GM18861 (cell line): Measurements from ENCODE around the gene RAB40C.

Source experiments
- ATAC-seq: cut with Tn5 transposase; IDR thresholded peaks from one replicate; pipeline ENCODE4 v1.9.1; 2021; ENCODE audit not compliant: unreplicated experiment

RAB40C gene

DNA sequence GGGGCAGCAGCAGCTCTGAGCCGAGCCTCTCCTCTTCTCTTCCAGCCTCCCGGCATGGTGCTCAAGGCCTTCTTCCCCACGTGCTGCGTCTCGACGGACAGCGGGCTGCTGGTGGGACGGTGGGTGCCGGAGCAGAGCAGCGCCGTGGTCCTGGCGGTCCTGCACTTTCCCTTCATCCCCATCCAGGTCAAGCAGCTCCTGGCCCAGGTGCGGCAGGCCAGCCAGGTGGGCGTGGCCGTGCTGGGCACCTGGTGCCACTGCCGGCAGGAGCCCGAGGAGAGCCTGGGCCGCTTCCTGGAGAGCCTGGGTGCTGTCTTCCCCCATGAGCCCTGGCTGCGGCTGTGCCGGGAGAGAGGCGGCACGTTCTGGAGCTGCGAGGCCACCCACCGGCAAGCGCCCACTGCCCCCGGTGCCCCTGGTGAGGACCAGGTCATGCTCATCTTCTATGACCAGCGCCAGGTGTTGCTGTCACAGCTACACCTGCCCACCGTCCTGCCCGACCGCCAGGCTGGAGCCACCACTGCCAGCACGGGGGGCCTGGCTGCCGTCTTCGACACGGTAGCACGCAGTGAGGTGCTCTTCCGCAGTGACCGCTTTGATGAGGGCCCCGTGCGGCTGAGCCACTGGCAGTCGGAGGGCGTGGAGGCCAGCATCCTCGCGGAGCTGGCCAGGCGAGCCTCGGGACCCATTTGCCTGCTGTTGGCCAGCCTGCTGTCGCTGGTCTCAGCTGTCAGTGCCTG lies 15.7 kb upstream of the RAB40C start:
- no peak for ATAC-seq

DNA sequence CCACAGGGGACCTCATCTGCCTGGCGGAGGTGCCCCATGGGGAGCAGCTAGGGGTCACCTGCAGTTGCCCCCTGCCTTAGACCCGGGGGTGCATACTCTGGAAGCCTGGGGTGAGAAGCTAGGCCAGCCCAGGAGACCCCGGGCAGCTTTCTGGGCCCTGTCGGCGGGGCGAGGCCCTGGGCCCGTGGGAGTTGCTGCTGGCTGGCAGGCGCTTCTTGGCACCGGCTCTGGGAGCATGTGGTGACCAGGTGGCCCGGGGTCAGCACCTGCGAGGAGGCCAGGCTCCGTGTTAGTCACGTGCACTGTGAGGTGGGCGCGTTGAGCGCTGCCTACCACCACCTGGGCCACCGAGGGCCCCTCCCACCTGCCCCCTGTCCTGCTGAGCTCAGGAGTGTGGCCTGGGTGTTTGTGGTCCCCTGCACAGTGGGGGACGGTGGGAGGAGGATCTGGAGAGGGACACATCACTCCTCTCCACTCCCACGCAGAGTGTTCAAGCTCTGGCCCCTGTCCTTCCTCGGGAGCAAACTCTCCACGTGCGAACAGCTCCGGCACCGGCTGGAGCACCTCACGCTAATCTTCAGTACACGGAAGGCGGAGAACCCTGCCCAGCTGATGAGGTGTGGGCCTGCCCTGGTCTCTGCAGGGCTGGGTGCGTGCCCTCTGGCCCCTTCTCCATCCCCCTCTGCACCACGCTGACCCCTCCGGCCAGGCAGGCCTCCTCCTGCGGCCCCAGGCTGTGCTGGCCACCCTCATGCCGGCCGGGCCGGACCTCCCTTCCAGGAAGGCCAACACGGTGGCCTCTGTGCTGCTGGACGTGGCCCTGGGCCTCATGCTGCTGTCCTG lies 14.3 kb upstream of the RAB40C start:
- no peak for ATAC-seq

DNA sequence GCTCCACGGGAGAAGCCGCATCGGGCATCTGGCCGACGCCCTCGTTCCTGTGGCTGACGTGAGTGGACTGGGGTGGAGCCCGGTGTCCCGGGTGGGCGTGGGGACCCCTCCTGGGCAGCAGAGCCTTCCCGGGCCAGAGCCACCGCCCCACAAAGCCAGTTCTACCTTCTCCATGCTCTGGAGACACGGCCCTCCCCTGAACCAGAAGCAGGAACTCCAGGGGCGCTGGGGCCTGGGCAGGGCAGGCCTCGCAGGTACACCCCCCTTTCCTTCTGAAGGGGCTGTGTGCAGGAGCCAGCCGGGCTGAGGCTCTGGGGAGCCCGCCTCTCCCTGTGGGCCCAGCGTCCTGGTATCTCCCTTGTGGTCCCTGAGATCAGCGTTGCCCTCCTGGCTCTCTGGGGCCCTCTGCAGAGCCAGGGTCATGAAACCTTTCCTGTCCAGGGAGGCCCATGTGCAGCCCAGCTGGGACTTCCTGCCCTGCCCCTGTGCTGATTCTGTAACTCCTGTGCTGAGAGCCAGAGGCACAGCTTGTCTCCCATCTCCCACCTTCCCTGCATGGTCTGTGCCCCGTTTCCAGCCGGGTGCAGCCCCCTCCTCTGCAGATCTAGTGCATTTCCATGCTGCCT lies 13.6 kb upstream of the RAB40C start:
- no peak for ATAC-seq

DNA sequence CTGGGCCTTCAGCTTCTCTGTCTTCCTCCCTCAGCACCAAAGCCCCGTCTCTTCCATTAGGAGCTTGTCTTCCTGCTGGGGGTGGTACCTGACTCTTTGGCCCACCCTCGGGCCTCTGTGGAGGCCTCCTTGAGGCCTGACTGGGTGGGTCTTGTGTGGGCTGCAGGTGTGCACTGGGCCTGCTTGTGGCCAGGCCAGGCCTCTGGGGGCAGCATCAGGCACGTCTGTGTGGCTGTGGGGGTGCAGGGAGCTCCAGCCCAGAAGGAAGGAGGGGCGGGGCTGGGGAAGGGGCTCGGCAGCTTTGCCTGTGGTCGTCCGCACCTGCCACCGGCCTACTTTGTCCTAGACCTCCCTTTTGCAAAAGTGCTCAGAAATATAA lies 13.1 kb upstream of the RAB40C start:
- ATAC-seq = no peak

DNA sequence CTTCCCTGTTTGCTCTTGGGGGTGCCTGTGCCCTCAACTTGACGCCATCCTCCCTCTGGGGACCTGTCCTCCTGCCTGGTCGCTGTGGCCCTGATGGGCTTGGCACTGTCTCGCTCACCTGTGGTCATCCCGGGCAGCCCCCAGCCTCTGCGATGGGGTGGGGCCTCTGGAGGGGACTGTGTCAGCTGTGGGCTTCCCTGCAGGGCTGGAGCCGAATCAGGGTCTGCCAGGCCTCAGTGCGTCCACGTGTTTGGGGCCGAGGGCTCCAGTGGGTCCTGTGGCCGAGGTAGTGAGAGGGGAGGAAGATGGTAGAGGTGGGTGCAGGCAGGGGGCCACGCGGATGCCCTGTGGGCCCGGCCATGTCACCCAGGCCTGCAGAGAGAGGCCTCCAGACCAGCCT lies 12.1 kb upstream of the RAB40C start:
- no peak for ATAC-seq

DNA sequence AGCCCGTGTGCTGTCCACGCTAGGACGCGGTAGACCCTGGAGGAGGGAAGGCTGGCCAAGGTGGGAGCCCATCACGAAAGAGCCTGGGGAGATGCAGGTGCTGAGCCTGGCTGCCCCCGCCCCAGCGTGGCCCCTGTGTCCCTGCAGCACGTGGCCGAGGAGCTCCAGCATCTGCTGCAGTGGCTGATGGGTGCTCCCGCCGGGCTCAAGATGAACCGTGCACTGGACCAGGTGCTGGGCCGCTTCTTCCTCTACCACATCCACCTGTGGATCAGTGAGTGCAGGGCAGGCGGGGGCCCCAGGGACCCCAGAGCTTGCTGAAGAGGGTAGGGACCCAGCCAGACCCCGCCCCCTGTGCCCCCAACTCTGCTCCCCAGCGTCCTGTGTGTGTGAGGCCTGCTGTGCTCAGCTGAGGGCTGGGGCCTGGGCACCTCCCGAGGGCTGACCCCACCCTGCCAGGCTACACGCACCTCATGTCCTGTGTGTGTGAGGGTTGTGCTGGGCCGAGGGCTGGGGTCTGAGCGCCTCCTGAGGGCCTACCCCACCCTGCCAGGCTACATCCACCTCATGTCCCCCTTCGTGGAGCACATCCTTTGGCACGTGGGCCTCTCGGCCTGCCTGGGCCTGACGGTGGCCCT lies 11.5 kb upstream of the RAB40C start:
- no peak for ATAC-seq

DNA sequence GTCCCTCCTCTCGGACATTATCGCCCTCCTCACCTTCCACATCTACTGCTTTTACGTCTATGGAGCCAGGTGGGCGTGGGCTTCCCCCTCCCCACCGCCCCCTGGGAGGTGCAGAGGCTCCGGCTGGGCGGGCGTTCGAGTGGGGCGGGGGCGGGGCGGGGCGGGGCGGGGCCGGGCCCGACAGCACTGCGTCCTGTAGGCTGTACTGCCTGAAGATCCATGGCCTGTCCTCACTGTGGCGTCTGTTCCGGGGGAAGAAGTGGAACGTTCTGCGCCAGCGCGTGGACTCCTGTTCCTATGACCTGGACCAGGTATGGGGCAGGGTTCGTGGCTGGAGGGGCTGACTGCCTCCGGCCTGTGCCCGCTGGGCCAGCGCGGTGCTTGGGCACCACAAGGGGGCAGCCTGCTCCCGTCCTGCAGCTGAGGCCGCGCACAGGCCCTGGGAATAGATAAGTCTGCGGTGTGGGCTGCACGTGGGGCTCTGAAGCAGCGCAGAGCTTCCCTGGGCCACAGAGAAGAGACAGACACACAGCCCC lies 10.9 kb upstream of the RAB40C start:
- no peak for ATAC-seq

DNA sequence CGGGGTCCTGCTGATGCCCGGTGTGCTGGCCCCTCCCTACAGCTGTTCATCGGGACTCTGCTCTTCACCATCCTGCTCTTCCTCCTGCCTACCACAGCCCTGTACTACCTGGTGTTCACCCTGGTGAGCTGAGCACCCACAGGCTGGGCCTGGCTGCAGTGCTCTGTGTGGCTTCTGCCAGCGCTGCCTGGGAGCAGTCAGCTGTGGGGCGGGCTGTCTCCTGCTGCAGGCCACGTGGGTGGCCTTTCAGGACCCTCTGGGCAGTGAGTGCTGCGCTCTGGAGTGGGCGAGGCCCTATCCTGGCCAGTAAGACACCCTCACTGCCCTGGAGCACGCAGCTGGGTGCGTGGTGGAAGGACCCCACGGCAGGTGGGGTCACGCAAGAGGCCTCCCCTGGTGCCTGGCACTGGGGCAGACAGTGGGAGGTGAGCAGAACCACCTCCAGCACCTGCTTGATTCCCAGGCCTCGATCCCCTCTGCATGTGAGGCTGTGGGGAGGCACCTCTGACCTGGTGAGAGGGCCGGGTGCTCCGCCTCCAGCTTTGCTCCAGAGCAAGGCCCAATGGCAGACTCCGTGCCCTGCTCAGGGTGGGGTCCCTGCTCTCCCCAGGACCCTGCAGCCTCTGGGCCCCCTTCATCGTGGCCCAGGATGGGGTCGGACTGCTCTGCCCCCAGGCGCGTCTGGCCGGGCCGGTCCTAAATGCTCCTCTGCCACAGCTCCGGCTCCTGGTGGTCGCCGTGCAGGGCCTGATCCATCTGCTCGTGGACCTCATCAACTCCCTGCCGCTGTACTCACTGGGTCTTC lies 9.5 kb upstream of the RAB40C start:
- ATAC-seq = no peak

DNA sequence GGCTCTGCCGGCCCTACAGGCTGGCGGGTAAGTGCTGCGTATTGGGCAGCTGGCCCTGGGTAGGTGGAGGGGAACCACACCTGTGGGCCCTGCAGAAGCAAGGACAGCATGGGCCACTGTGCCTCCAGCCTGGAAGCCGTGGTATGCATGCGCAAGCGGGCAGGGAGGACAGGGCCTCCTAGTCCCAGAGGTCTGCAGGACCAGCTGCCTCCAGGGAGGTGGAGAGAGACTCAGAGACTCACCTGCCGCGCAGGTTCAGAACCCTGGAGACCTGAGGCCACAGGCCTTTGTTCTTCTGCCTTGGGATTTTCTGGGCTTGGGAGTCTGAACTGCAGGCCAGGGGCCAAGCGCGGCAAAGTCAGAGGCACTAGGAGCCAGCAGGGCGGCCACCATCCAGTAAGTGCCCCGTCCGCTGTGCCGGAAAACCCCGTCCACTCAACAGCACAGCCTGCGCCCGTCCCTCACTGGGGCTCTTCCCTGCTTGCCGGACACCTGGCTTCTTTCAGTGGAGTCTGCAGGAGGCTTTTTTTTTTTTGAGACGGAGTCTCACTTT lies 8.8 kb upstream of the RAB40C start:
- ATAC-seq = no peak

DNA sequence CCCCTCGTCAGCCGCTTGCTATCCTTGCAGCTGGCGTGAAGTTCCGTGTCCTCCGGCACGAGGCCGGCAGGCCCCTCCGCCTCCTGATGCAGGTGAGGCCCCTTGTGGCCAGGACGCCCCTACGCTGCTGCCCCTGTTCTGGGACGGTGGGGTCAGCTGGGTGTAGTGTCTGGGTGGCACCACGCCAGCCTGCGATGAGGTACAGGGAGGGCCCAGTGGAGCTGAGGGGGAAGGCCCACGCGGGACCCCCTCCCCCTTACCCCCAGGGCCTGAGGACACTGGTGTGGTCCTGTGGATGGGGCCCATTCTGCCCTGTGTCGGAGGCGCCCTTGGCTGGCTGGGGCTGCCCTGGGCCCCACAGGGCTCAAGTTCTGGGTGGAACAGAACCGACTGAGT lies 7.7 kb upstream of the RAB40C start:
- no peak for ATAC-seq

DNA sequence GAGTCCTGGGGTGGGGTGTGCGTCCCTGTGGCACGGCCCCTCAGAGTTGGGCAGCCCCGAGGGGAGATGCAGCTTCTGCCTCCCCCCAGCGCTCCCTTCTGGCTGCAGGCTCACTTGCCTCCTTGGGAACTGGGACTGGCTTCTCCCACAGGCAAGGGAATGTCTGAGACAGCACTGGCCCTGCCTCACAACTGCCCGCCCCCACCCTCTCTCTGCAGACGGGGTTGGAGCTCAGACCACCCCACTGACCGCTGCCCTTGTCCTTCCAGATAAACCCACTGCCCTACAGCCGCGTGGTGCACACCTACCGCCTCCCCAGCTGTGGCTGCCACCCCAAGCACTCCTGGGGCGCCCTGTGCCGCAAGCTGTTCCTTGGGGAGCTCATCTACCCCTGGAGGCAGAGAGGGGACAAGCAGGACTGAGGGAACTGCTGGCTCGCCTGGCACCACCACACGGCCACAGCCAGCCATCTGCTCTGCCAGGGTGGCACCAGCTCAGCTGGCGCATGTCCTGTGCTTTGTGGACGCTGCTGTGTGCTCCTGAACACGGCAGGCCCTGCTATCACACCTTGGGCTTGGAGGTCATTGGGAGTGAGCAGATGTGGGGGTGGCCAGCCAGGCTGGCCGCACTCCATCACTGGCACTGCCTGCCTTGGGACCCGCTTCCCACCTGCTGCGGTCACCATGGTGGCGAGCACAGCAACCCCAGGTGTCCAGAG lies 7.1 kb upstream of the RAB40C start:
- no peak for ATAC-seq

DNA sequence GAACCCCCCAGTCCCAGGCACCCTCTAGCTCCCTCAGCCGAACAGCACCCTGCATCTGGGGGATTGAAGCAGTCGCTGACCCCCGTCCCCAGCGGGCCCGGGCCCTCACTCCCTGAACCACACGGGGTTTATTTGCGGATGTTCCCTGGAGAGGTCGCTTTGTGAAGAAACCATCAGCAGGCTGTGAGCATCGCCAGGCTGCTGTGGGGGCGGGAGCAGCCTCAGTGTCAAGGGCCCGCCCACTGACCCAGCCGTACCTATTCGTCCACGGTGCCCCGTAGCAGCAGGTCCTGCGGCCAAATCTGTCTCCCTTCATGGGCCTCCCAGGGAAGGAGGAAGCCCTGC lies 6.4 kb upstream of the RAB40C start:
- ATAC-seq = no peak

DNA sequence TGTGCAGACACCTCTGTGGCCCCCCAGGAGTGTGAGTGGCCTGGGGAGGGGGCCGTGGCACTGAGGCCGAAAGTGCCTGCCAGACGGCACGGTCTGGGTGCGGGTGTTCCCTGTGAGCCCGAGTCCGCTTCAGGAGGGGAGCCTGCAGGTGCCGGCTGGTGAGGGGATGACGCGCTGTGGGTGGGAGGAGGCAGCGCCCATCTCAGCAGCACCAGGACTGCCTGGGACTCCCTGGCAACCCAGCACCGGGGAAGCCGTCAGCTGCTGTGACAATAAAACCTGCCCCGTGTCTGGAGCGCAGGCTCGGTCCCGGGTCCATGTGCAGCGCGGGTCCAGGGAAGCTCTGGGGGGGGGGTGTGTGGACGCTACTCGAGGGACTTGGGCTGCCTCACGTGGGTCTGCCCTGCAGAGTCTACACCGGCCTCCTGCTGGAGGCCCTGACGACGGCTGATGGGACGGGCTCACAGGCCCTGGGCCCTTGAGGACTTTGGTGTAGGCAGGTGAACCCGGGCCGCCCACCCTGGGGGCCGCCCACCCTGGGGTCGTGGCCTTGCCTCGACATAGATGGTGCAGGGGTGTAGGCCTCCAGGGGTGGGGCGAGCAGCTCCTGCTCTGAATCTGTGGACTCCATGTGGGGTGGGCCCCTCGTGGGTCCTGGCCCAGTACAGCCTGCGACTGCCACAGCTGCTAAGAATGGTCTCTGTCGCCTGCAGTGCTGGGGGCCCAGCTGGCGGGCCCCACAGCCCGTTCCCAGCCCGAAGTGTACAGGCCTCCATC lies 5.9 kb upstream of the RAB40C start:
- ATAC-seq = no peak

DNA sequence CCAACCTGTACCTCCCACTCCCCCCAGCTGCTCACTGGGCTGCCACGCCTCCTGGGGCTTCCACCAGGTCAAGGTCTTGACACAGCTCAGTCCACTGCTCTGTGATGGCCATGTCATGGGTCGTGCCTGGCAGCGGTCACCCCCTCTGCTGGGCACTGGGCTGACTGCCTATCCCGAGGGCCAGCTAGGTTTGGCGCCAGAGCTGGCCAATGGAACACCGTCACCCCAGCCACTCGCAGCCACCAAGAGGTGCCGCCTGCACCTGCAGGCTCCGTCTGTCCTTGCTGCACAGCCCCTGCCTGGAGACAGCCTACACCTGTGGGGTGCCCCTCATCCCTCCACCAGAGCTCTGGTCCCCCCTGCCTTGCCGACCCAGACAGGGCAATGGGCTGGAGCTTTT lies 4.5 kb upstream of the RAB40C start:
- ATAC-seq = no peak

DNA sequence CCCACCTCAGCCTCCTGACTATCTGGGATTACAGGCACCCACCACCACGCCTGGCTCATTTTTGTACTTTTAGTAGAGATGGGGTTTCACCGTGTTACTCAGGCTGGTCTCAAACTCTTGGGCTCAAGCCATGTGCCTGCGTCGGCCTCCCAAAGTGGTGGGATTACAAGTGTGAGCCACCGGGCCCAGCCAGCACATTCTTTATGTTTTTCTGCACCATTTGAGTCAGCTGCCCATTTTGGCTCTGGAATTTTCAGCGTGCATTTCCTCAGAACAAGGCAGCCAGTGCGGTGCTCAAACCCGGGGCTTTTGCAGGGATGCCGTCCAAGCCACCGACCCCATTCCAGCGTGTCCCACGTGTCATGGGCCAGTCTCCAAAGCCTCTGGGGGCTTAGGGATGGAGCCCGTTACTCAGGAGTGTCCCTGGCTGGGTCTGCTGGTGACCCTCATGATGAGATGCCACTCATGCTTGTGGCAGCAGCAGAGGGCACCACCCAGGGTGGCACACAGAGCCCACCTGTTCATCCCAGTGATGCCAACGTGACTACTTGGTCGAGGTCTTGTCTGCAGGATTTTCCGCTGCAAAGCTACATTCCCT lies 3.7 kb upstream of the RAB40C start:
- no peak for ATAC-seq

DNA sequence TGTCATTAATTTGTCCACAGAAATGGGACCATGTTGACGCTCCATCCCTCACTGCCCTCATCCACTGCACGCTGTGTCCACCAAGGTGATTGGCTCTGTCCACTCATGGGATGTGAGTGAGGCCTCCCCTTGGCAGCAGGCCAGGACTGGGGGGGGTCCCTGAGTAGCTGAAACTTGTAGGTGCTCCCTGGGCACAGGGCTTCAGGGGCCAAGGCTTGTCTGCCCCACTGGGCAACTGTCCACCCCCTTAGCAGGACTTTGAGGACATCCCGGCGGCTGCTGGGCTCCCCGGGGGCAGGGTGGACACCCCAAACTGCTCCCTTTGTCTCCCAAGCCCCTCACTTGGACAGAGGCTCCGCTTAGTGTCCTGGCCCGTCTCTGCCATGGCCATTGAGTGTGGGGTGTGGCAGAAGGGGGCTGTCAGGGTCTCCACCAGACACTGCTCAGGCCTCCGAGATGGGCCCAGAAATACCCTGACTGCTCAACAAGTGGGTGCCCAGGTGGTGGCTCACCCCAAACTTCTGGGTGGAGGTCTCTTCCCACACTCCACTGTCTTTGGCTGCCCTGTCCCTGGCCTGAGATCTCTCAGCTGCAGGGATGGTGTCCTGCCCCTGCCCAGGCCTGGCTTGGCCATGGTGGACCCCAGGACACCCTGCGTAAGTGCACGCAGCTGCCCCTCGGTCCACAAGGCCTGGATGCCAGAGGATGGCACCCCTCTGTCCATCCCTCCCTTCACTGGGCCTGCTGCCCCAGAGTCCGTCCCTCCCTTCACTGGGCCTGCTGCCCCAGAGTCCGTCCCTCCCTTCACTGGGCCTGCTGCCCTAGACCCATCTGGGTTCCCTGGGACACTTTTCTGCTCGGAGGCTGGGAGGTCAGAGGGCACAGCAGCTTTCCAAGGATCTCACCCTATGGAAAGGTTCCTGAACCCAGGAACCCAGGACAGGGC lies 2.9 kb upstream of the RAB40C start:
- no peak for ATAC-seq

DNA sequence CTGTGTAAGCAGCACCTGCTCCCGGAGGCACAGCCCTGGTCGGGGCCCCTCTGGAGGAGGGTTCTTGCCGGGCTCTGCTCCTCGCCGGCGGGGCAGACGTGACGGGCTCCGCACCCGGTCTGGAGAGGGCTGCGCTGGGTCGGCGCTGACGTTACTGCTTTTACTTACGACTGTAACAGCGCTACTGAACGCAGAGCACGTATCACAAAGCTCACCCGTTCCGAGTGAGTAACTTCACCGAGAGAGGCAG lies 1.3 kb upstream of the RAB40C start:
- no peak for ATAC-seq
